ENCODE measurements around the gene AKR7A3.
"Not testable (repeated sequence)": the region's sequence is repeated elsewhere in the genome, so short reads cannot be mapped to it uniquely, and the experiment has no call there.

The AKR7A3 gene

DNA sequence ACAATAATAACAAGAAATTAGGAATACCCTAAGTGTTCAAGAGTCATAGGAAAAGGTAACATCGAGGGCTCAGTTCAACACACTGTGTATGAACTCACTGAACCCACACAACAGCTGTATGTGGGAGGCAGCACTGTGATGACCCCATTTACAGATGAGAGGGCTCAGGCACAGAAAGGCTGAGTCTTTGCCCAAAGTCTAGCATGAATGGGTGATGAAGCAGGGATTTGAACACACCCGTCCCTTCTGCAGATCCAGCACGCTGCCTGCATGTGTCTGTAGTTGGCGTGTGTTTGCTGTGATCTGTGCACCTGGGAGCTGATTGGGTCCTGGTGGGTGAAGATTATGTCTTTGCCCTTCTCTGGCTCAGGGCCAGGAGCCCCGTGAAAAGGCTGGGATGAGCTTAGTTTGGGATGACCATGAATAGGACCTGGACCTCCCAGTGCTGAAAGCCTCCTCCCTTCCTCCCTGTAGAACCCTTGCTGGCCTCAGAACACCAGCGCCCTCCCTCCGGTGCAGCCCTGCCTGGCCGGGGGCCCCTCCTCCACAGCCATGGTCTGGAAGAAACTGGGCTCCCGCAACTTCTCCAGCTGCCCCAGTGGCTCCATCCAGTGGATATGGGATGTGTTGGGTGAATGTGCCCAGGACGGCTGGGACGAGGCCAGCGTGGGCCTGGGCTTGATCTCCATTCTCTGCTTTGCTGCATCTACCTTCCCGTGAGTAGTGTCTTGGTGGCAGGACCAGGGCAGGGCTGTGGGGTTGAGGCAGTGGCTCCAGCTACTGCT, 28.7 kb upstream of the AKR7A3 start:
- no peak for DNase-seq

DNA sequence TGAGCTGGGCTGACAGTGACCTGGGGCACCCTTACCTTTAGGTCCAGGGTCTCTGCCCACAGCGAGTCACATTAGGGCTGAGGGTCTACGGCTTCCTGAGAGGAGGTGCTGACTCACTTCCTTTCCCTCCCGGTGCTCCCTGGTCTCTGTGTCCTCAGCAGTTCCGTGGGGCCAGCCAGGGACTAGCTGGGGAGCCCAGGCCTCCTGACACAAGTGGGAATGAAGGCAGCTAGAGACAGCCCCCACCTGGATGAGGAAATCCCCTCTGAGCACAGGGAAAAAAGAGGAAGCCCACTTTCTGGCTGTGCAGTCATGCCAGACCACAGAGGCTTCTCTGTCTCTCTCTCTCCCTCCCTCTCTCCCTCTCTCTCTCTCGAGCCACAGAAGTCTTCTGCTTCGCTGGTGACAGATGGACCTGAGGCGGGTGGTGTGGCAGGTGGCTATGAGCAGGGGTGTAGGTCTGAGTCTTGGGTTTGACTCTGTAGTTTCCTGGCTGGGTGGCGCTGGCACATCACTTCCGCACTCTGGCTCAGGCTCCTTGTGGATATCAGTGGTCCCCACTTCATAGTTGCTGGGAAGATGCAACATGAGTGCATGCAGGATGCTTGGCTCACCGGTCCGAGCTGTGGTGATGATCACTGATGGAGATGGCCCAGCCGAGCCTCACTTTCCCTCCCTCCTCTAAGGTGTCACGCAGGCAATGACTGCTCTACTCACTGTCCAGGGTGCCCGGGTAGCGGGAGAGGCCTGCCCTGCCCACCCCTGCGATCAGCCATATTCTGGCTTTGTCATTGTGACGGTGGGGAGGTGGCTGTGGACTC, 27.0 kb upstream of the AKR7A3 start:
- no peak for DNase-seq

DNA sequence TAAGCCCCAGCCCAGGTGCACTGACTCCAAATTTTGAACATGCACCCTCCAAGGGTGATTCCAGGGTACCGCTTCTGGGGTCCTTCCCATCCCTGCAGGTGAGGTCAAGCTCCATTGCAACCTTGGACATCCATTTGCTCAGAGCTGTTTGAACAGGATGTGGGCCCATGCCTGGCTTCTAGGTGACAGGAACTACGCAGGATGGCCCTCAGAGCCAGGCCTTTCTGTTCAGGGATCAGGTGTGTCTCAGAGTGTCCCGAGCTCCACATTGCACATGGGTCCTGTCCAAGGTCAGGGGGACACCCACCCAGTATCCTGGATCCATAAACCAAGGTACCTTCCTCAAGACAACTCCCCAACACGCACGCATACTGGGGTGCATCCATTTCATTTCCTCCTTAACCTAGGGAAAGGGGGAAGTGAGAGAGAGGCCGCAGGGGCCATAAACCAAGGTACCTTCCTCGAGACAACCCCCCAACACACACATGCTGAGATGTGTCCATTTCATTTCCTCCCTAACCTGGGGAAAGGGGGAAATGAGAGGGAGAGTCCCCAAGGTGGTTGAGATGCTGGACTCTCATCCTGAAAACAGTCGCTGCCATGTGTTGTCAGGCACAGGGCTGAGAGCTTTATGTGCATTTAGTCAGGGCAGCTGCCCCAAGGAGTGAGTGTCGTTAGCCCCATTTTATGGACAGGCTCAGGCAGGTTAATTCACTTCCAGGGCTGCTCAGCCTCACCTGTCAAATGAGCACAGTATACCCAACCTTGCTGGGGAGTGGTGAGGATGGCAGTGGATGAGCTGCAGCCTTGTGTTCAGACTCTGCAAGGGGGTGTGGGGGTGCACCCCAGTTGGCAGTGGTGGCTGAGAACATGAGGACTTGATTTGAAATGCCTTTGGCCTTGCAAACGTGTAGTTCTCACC, 25.7 kb upstream of the AKR7A3 start:
- no peak for DNase-seq

DNA sequence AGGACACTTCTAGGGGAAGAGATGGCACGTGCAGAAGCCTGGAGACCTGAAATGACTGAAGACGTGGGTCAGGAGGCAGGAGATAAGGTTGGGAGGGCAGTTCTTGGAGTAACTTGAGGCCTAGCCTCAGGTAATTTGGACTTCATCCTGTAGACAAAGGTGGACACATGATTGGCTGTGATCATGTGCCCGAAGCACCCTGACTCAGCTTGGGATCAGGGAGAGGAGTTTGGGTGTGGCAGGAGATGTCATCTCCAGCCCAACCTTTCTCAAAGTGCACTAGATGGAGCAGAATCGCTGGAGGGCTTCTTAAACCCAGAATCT, 25.0 kb upstream of the AKR7A3 start:
- no peak for DNase-seq

DNA sequence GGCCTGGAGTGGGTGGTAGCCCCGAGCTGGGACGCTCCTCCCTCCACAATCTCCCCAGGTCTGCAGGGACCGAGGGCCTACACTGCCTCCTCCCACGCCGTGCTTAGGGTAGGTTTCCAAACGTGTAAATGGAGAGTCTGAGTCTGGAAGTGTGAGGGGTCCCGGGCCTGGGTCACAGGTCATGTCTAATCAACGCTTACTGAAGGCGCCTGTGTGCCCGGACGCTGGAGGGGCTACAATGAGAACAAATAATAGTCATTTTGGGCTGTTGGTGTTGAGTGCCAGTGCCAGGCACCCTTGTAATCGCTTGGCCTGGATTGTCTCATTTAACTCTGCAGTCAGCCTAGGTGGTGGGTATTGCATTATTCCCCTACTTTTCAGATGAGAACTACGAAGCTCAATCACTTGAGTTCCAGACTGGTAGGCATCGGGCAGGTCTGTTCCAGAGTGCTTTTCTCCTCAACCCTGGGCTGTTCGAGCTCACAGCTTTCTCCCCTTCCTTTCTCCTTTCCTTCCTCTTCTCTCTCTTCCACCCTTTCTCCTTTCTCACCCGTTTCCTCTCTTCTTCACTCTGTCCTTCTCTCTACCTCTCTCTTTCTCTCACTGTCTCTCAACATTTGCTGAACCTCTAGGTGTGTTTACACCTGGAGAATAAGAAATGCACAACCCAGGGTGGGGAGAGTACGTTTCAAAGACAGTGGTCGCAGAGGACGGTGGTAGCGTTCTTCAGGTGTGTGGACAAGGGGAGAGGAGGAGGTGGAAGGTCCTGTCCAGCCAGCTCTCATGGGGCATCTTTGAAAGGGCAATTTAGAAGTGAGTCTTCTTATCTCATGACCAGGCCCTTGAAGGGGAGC, 24.4 kb upstream of the AKR7A3 start:
- DNase-seq, result no peak

DNA sequence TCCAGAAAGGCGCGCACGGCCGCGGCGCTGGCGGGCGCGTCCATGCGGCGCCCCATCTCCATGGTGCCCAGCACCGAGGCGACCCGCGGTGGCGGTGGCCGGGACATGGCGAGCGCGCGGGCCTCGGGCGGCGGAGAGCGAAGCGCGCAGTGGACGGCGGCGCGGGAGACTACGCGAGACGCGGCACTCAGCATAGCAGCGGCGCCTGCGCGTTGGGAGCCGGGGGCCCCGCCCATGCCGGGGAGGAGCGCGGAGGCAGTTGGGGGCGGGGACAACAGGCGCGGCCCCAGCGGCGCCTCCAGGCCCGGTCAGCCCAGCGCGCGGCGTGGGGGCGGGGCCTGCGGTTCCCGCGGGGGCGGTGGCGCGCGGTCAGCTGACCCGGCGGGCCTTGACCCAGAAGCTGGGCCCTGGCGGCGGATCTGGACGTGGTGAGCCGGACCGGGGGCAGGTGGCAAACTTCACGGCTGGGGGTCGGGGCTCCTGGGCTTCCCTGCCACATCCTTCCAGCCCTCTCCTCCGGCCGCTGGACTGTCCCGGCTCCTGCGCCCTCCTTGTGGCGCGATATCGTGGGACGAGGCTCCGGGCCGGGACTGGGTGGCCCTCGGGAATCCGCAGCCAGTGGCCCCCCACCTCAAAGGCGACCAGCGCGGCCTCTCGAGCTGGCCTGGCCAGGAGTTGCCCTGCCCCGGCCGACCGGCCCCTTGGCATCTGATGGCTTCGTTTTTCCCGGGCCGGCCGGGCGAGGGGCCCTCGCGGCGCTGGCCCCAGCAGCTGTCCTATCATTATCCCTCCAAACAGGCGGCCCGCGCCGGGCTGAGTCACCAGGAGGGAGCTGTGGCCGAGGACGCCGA, 23.6 kb upstream of the AKR7A3 start, which contains the start of the genes AKR7A2 and SLC66A1:
Gene AKR7A2, minus strand, starts transcription at position 214 of the 851 bp plus-strand sequence. Its CDS starts 20 bp downstream, at position 194.
Gene SLC66A1, plus strand, starts transcription at position 396 of the 851 bp plus-strand sequence. CDS start 5,352 bp downstream, outside the sequence.
- peak; percentile 86 for DNase-seq

DNA sequence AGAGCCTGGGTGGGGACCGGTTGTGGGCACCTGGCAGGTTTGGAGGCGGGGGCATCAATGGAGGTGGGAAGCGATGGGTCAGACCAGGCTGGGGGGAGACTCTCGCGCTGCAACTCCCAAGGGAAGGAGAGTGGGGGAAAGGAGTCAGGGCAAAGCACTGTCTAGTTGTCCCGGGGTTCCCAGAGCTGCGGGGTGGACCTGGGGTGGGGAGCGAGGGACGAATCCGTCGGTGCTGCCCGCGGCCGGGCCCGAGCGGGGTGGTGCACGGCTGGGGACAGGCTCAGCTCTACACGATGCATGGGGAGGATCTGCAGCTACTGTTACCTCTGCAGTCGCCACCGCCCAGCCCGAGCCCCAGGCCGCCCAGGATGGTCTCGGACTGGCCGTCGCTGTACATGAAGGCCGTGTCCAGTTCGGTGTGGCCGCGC, 22.9 kb upstream of the AKR7A3 start:
- no peak for DNase-seq

DNA sequence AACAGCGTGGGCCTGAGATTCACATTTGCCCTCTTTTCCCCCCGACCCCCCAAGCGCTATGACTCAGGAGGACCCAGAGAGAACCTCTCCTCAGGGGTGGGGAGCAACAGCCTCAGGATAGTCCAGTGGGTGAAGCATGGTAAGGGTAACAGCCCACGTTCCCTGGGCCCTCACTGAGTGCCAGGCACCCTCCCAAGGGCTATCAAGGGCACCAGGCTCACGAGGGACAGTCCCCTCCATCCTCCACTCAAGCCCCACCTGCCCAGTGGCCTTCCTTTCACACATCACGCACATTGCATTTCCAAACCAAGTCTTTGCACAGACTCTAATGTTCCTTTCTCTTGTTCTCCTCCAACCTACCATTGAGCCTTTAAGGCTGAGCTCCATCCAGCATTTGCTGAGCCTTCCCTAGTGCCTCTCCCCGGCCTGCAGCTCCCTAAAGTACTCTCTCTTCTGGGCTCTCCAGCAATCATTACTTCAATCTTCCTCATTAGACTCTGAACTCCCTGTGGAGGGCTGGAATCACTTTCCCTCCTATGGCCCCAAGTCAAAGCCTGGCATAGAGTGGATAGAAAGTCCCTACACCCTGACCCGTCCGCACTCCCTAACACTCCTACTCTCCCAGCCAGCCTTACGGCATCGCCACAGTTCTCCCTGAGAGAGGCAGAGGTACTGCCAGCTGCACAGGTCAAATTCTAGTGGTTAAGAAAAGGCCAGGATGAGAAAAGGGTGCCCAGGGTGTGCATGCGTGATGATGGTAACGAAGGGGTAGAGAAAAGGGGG, 22.3 kb upstream of the AKR7A3 start:
- DNase-seq, result no peak

DNA sequence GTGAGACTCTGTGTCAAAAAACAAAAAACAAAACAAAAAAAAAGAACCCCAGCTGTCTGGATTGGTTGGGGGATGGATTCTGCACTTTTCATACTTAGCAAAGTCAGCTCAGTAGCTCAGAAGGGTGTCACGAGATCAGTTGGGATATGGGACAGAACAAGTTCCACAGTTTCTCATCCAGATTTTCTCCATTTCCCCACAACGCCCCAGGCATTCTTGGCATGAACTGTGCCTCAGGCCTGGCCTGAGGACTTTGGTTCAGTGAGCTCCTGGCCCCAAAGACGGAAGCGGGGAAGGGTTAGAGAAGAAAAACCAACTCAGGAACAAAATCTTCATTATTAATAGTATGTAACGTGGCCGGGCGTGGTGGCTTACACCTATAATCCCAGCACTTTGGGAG, 21.5 kb upstream of the AKR7A3 start:
- no peak for DNase-seq

DNA sequence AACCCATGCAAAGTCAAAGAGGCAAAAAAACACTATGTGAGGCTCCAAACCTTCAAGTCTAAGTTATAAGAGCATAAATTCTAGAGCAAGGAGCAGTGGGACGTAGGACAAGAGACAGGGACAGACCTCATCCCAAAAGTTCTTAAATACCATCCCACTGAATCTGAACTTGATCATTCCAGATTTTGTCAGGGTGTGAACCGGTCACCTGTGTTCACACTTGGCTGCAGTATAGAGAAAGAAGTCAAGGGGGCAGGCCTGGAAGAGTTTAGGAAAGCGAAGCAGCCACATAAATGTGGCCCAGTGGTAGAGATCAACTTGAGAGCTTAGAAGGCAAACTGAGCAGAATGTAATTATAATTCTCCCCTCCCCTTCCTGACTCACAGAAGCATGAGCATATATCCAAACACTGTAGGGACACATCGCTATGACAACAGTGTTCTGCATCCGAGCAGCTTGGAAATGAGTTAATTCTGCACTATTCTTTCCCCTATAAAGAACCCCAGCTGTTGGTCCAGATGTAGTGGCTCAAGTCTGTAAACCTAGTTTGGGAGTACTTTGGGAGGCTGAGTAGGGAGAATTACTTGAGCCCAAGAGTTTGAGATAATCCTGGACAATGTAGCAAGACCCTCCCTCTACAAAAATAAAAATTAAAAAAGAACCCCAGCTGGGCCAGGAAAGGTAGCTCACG, 20.7 kb upstream of the AKR7A3 start:
- no peak for DNase-seq

DNA sequence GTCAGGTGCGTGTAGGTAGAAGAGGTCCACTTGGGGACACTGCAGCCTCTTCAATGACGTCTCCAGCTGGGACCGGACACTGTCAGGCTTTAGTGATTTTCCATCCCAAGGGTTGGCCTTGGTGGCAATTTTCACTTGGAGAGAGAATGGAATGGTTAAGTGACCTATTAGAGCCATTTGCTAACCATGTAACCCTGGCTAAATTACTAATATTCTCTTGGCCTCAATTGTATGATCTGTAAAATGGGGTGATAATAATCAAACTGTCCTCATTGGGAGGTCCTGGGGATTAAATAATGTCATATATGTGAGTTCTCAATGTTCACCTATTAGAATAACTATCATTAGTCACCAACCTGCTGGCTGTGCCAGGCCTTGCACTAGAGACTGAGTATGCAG, 19.9 kb upstream of the AKR7A3 start:
- no peak for DNase-seq

DNA sequence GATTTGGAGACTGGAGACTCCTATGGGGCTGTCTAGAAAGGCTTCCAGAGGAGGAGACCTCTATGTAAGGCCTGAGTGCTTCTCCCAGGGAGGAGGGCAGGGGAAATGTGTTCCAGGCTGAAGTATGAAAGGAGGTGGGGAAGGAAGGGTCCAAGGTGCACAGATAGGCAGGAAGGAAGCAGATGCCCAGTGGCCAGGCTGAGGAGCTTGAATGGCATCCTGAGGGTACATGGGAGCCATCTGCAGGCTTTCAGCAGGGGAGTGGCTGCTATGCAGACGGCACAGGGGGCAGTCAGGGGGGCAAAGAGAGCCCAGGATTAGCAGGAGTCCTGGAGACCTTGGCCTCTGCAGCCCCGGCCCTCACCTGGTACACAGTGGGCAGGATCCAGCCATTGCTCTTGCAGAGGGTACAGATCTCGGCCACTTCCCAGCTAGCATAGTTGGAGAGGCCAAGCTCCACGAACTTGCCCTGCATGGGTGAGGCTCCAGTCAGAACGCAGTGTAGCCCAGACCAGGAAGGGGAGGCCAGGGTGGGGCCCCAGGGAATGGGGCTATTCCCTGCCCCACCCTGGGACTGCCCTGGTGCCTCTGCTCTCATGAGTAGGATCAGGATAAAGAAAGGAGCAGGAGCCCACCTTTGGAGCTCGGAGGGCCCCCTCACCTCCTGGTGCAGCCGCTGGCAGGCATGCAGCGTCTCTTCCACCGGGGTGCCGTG, 19.4 kb upstream of the AKR7A3 start:
- DNase-seq, result no peak

DNA sequence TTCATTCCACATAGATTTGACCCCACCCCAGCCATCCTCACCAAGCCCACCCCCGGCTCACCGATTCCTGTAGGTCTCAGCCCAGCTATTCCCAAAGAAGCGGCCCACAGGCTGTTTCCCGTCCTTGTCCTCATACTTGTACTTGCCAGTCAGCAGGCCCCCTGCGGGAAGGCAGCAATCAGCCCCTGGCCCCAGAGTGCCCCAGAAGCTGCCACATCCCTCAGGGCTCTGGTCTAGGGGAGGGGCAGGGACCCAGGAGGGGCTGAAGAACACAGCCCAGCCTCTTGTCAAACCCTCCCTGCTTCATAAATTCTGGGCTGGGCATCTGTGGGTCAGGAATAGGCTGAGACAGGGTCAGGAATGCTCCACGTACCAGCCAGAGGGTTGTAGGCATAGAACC, 18.4 kb upstream of the AKR7A3 start:
- DNase-seq, result no peak

DNA sequence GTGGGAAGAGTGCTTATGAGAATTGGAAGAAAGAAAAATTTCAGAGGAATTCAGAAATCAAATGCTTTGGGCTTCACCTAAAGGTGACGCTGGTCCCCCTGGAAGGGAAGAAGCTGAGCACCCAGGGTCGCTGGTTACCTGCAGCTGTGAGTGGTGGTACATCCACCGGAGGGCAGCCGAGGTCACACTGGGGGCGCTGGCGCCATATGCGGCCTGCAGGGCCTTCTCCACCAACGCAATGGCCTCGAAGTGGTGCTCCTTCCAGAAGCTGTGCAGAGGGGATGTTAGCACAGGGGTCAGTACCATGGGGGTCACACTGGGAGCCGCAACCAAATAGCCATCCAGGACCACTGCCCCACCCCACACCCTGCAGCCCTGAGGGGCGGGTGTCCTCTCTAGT, 17.3 kb upstream of the AKR7A3 start:
- DNase-seq, result no peak

DNA sequence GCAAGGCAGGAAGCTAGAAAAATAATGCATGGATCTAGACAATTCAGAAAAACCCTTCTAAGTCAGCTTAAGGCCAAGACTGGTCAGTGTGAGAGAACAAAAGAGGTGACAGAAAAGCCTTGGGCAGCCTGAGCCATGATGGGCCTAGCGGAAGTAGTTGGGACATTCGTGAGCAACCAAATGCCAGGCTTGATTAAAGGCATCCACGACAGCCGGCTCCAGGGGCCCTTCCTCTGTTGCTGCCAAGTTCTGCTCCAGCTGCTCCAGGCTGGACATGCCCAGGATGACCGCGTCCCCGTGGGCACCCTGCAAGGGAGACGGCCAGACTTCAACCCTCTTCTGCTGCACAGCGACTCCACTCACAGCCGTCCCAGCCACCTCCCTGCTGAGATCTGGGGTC, 15.5 kb upstream of the AKR7A3 start:
- DNase-seq, result not testable (repeated sequence)

DNA sequence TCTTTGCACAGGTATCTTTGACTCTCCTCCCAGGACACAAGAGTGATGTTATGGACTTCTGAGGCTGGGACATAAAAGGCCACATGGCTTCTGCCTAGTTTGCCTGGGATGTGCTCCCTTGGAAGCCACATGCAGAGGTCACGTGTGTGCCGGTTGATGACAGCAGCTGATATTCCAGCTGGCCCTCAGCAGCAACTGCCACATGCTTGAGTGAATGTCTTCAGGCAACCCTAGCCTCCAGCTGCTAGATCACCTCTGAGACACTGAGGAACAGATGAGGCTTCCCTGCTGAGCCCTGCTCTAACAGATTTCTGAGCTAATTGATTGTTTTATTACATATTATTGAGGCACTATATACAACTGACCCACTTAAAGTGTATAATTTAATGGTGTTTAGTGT, 11.6 kb upstream of the AKR7A3 start:
- no peak for DNase-seq

DNA sequence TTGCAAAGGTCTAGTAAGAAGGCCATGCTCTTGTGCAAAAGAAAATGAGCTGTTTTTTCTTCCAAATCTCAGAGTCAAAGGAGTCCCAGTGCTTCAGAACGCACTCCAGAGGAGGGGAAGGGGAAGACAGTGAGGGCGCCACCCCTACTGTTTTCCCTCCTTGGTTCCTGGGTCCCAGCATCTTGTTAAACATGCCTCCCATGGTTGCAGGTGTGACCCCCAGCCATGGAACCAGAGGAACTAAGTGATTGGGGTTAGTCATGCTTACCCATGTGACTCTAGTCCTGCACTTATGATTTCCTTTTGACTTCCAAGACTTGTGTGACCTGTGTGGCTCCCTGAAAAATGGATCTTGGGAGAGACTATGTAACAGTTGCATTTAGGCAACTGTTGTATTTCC, 6.1 kb upstream of the AKR7A3 start:
- DNase-seq, result no peak

DNA sequence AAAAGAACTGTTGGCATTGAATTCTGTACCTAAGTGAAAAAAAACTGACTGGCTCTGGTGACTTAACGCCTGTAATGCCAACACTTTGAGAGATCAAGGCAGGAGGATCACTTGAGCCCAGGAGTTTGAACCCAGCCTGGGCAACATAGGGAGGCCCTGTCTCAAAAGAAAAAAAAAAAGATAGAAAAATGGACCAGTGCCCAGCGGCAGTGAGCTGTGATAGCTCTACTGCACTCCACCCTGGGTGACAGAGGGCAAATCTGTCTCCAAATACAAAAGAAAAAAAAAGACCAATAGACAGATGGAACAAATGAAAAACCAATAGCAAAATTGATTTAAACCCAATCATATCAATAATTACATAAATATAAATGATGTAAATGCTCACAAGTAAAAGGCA, 674 bp upstream of the AKR7A3 start:
- DNase-seq, result no peak

Measured in activated CD4-positive, alpha-beta T cell treated with anti-CD3 and anti-CD28 coated beads, Interleukin-2, amount 50 U/mL, for 1 hour (primary cell).